Parathyroid adenoma (tissue), 2 donors: Measurements from ENCODE around the gene PKNOX2.

ENCODE experiments used
- H2AFZ ChIP-seq: fragments of 300-600 bp; sonication (generic); one replicate; pipeline ENCODE4 v1.7.0; 2017; ENCODE audit warnings: antibody characterized with exemption, mild to moderate bottlenecking
- H3K27ac ChIP-seq: fragments of 300-600 bp; sonication (generic); one replicate; pipeline ENCODE4 v1.7.0; 2017
- H3K27me3 ChIP-seq: fragments of 300-600 bp; sonication (generic); one replicate; pipeline ENCODE4 v1.7.0; 2017; ENCODE audit warnings: low read length; ENCODE audit not compliant: control insufficient read depth, insufficient read depth
- H3K36me3 ChIP-seq: fragments of 300-600 bp; sonication (generic); one replicate; pipeline ENCODE4 v1.7.0; 2017; ENCODE audit warnings: low read length; ENCODE audit not compliant: control insufficient read depth, insufficient read depth
- H3K4me1 ChIP-seq: fragments of 300-600 bp; sonication (generic); one replicate; pipeline ENCODE4 v1.7.0; 2017; ENCODE audit warnings: control low read depth
- H3K4me2 ChIP-seq: fragments of 300-600 bp; sonication (generic); one replicate; pipeline ENCODE4 v1.7.0; 2017; ENCODE audit warnings: low read length
- H3K4me3 ChIP-seq: fragments of 300-600 bp; sonication (generic); one replicate; pipeline ENCODE4 v1.7.0; 2017; ENCODE audit warnings: low read depth, low read length
- H3K79me2 ChIP-seq: fragments of 300-600 bp; sonication (generic); one replicate; pipeline ENCODE4 v1.7.0; 2017; ENCODE audit warnings: control low read depth
- H3K9ac ChIP-seq: fragments of 300-600 bp; sonication (generic); one replicate; pipeline ENCODE4 v1.7.0; 2017; ENCODE audit warnings: mild to moderate bottlenecking
- H3K9me3 ChIP-seq: fragments of 300-600 bp; sonication (generic); one replicate; pipeline ENCODE4 v1.7.0; 2017; ENCODE audit warnings: low read length; ENCODE audit not compliant: control insufficient read depth
- TF ChIP-seq, protein P1 (sequence below): fragments of 300-600 bp; sonication (generic); IDR thresholded peaks from one replicate; pipeline ENCODE4 v1.7.0; 2017; ENCODE audit warnings: antibody characterized with exemption, mild to moderate bottlenecking
- donor health status: primary hyperparathyroidism.

The PKNOX2 gene

DNA sequence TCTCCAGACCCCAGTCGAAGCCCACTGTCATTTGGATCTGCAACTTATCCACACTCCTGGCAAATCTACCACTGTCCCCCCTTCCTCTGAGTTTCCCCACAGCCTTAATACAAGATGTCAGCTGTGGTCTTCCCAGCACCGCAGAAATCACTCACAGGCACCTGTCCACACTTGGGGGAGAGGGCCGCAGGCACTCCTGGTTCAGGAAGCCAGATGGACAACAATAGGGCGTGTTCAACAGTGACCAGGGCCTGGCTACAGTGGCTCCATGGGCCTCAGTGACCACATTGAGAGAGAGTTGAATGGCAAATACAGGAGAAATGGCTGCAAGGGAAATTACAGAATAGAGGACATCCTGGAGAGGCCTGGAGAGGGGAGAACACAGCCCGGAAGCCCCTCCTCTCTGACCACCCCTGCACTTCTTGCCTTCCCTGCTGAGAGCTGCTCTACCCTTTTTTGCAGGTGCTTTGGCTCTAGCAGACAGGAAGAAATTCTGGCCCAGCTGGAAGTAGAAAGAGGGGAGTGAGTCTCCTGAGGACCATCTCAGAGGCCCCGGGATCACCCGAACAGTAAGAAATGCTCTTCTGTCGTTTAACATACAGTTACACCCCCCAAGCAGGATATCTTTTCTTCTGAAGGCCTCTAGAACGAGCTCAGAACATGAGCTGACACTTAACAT is 166.9 kb downstream of the PKNOX2 start:
- H3K9ac ChIP-seq: no peak overlapping the region
- H3K36me3 ChIP-seq: no peaks in the 10 kb centered on the region
- H2AFZ ChIP-seq: no peak overlapping the region
- H3K4me1 ChIP-seq: no peaks in the 10 kb centered on the region
- H3K27ac ChIP-seq: no peak overlapping the region
- TF ChIP-seq, protein P1, sequence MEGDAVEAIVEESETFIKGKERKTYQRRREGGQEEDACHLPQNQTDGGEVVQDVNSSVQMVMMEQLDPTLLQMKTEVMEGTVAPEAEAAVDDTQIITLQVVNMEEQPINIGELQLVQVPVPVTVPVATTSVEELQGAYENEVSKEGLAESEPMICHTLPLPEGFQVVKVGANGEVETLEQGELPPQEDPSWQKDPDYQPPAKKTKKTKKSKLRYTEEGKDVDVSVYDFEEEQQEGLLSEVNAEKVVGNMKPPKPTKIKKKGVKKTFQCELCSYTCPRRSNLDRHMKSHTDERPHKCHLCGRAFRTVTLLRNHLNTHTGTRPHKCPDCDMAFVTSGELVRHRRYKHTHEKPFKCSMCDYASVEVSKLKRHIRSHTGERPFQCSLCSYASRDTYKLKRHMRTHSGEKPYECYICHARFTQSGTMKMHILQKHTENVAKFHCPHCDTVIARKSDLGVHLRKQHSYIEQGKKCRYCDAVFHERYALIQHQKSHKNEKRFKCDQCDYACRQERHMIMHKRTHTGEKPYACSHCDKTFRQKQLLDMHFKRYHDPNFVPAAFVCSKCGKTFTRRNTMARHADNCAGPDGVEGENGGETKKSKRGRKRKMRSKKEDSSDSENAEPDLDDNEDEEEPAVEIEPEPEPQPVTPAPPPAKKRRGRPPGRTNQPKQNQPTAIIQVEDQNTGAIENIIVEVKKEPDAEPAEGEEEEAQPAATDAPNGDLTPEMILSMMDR: no peak
- no peaks in the 10 kb centered on the region for H3K27me3 ChIP-seq
- H3K9me3 ChIP-seq: no peaks in the 10 kb centered on the region
- H3K4me3 ChIP-seq: no peak overlapping the region
- no peak overlapping the region for H3K4me2 ChIP-seq
- H3K79me2 ChIP-seq: no peaks in the 10 kb centered on the region

DNA sequence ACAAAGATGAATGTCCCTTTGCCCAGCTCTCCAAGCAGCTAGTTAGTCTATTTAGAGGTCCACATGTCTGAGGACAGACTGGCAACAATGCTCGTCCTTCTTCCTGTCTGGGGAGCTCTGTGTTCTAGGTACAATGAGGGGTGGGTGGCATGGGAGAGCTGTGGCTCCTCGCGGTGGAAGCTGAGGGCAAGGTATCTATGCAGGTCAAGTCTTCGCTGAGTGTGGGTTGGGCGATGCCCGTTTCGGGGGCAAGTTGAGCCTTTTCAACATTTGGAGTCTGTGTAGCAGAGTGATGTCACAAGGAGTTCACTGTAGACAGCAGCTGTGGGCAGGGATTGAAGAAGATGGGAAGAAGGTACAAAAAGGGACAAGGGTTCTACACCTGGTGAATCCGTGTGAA is 168.3 kb downstream of the PKNOX2 start:
- Histone ChIP-seq H3K9me3 (no peaks in the 10 kb centered on the region), H2AFZ (no peak overlapping the region), H3K4me2 (no peak overlapping the region), H3K36me3 (no peaks in the 10 kb centered on the region), H3K4me3 (no peak overlapping the region), H3K4me1 (no peaks in the 10 kb centered on the region), H3K27ac (no peak overlapping the region), H3K27me3 (no peaks in the 10 kb centered on the region), H3K79me2 (no peaks in the 10 kb centered on the region), H3K9ac (no peak overlapping the region)
- TF ChIP-seq, protein P1: no peak

DNA sequence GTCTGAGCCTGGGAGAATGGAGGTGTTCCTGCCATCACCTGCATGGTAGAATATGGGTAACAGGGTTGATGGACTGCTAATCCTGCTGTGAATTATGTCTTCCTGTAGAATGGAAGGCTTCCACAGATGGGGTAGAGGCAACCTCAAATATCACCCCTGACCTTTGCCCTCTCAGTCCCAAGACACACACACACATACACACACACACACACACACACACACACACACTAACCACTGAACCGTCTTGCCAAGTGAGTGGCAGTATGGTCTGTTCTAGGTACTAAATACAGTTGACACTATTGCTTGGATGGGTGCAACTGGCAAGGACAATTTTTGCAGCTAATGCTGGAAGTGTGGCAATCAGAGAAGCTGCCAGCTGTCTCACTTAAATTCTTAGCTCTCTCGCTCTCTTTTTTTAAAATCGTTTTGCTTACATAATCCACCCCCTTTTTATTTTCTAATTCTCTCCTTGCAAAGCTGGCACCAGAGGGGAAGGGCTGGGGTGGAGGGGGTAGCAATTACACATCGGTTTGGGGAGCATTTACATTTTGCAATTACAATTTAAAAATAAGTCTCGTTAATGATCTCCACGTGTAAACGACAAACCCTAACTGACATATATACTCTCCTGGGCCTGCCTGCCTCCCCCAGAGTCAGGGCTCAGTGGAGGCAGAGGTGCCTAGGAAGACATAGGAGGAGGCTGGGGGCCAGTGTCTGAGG is 169.0 kb downstream of the PKNOX2 start:
- H3K4me3 ChIP-seq: no peak overlapping the region
- H3K27ac ChIP-seq: no peak overlapping the region
- TF ChIP-seq, protein P1: no peak
- no peak overlapping the region for H3K9ac ChIP-seq
- H3K79me2 ChIP-seq: no peaks in the 10 kb centered on the region
- H3K27me3 ChIP-seq: no peaks in the 10 kb centered on the region
- H3K4me2 ChIP-seq: no peak overlapping the region
- H3K9me3 ChIP-seq: no peaks in the 10 kb centered on the region
- H3K36me3 ChIP-seq: no peaks in the 10 kb centered on the region
- H2AFZ ChIP-seq: no peak overlapping the region
- H3K4me1 ChIP-seq: no peaks in the 10 kb centered on the region

DNA sequence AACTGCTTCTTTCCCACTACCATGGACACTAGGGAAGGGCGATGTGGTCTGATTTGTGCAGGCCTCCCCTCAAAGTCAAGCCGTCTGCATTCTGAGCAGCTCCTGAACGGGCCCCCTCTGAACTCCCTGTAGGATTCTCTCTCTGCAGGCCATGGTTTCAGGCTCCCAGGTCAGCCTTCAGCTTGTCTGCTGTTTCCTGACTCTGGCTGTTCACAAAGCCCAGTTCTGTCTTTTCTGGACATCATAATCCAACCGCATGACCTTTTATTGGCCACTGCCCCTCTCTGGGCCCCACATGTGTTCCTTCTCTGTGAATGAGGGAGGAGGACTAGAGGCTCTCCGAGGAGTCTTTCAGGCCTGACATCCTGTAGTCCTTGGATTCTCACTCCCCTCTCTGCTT is 170.6 kb downstream of the PKNOX2 start:
- Histone ChIP-seq H3K27ac (no peak overlapping the region), H3K4me2 (no peak overlapping the region), H3K9me3 (no peaks in the 10 kb centered on the region), H3K27me3 (no peaks in the 10 kb centered on the region), H2AFZ (no peak overlapping the region), H3K79me2 (no peaks in the 10 kb centered on the region), H3K36me3 (no peaks in the 10 kb centered on the region), H3K4me1 (no peaks in the 10 kb centered on the region), H3K9ac (no peak overlapping the region), H3K4me3 (no peak overlapping the region)
- TF ChIP-seq, protein P1: no peak
